Osteocyte (in vitro differentiated cells): ENCODE data around the gene BPIFB2. TPM values are rescaled to one million over a fixed set of nuclear protein-coding genes. Genes with fewer than 3 reads are reported as not detected.

ENCODE experiments used
- DNase-seq: peaks from one replicate; pipeline ENCODE4 v3.0.0; 2021; ENCODE audit warnings: mixed read lengths; ENCODE audit not compliant: unreplicated experiment; ENCODE audit errors: extremely low spot score
- H3K27ac Mint-ChIP-seq: one replicate; pipeline ENCODE4 v1.8.0; 2021; ENCODE audit warnings: mild to moderate bottlenecking, mixed read lengths; ENCODE audit not compliant: unreplicated experiment
- H3K27me3 Mint-ChIP-seq: one replicate; pipeline ENCODE4 v1.8.0; 2021; ENCODE audit warnings: mixed read lengths; ENCODE audit not compliant: unreplicated experiment
- H3K36me3 Mint-ChIP-seq: one replicate; pipeline ENCODE4 v1.8.0; 2021; ENCODE audit warnings: mixed read lengths; ENCODE audit not compliant: unreplicated experiment
- H3K4me1 Mint-ChIP-seq: one replicate; pipeline ENCODE4 v1.8.0; 2021; ENCODE audit warnings: mixed read lengths; ENCODE audit not compliant: unreplicated experiment
- H3K4me3 Mint-ChIP-seq: one replicate; pipeline ENCODE4 v1.8.0; 2021; ENCODE audit warnings: mild to moderate bottlenecking, moderate library complexity, mixed read lengths; ENCODE audit not compliant: unreplicated experiment
- H3K9me3 Mint-ChIP-seq: one replicate; pipeline ENCODE4 v1.8.0; 2021; ENCODE audit warnings: mixed read lengths; ENCODE audit not compliant: unreplicated experiment
- CTCF ChIP-seq: fragments of 200-600 bp; sonication (generic); IDR thresholded peaks from 2 replicates; pipeline ENCODE4 v1.5.0; 2021; ENCODE audit warnings: antibody characterized with exemption, mild to moderate bottlenecking, moderate library complexity
- total RNA-seq: library from RNA; stranded (reverse); gene quantifications from 2 replicates; pipeline ENCODE4 v1.2.1, GENCODE V29; 2021

BPIFB2 gene
- total RNA-seq, 1 donor from 2014 or later: not detected

GRCh38 chr20:33025318-33025876 is 17.9 kb downstream of the BPIFB2 start:
- H3K36me3 Mint-ChIP-seq: no peaks in the 10 kb centered on the region
- no peak overlapping the region for H3K27ac Mint-ChIP-seq
- TF ChIP-seq CTCF: no peak
- no peak overlapping the region for H3K4me3 Mint-ChIP-seq
- no peak for DNase-seq
- no peaks in the 10 kb centered on the region for H3K9me3 Mint-ChIP-seq
- H3K4me1 Mint-ChIP-seq: no peaks in the 10 kb centered on the region
- H3K27me3 Mint-ChIP-seq: no peaks in the 10 kb centered on the region

- Mint-ChIP-seq H3K36me3 (no peaks in the 10 kb centered on the region), H3K9me3 (no peaks in the 10 kb centered on the region), H3K4me3 (no peak overlapping the region), H3K27me3 (no peaks in the 10 kb centered on the region), H3K4me1 (no peaks in the 10 kb centered on the region), H3K27ac (no peak overlapping the region)
- TF ChIP-seq CTCF: no peak
- DNase-seq: no peak
Measured at GRCh38 chr20:33026072-33026778, 18.7 kb downstream of the BPIFB2 start.

- no peak for TF ChIP-seq CTCF
- Mint-ChIP-seq H3K4me3 (no peak overlapping the region), H3K4me1 (no peaks in the 10 kb centered on the region), H3K9me3 (no peaks in the 10 kb centered on the region), H3K27me3 (no peaks in the 10 kb centered on the region), H3K36me3 (no peaks in the 10 kb centered on the region), H3K27ac (no peak overlapping the region)
- no peak for DNase-seq
Measured at GRCh38 chr20:33026779-33027759, 19.6 kb downstream of the BPIFB2 start.

GRCh38 chr20:33027769-33028751 is 20.6 kb downstream of the BPIFB2 start:
- Mint-ChIP-seq H3K9me3 (no peaks in the 10 kb centered on the region), H3K36me3 (no peaks in the 10 kb centered on the region), H3K27me3 (no peaks in the 10 kb centered on the region), H3K4me3 (no peak overlapping the region), H3K4me1 (no peaks in the 10 kb centered on the region), H3K27ac (no peak overlapping the region)
- no peak for TF ChIP-seq CTCF
- no peak for DNase-seq
